Thoracic aorta (tissue), 2 donors: ENCODE results near the gene MTMR12. TPM values are rescaled to one million over a fixed set of nuclear protein-coding genes. Genes with fewer than 3 reads are reported as not detected.

ENCODE experiments used
- ATAC-seq: fragments of 150-250 bp; one replicate; pipeline ENCODE4 v1.8.0; 2017; ENCODE audit warnings: low read depth; ENCODE audit not compliant: insufficient number of reproducible peaks, low FRiP score
- DNase-seq: peaks from one replicate; pipeline ENCODE4 v3.0.0-alpha.2; 2020; ENCODE audit warnings: low spot score
- H3K27ac ChIP-seq, 2 donors: fragments of 200-600 bp; sonication (generic); 1 replicate in 1 of 2; 2 replicates in 1 of 2; pipeline ENCODE4 v1.5.1; 2016; ENCODE audit warnings: mild to moderate bottlenecking in 2 of 2, moderate library complexity in 2 of 2
- H3K27me3 ChIP-seq: fragments of 200-600 bp; sonication (generic); replicated peaks from 2 replicates; pipeline ENCODE4 v1.6.0; 2016; ENCODE audit warnings: mild to moderate bottlenecking; ENCODE audit not compliant: insufficient read depth
- H3K36me3 ChIP-seq: fragments of 200-600 bp; sonication (generic); one replicate; pipeline ENCODE4 v1.5.1; 2016
- H3K4me1 ChIP-seq, 2 donors: fragments of 200-600 bp; sonication (generic); 1 replicate in 1 of 2; 2 replicates in 1 of 2; pipeline versions ENCODE4 v1.5.1 to v1.6.0; 2016; ENCODE audit warnings: low read depth in 2 of 2, mild to moderate bottlenecking in 1 of 2; ENCODE audit not compliant: control insufficient read depth in 1 of 2
- H3K4me3 ChIP-seq: fragments of 200-600 bp; sonication (generic); 2 replicates; pipeline ENCODE4 v1.5.1; 2016; ENCODE audit warnings: mild to moderate bottlenecking
- H3K9me3 ChIP-seq: fragments of 200-600 bp; sonication (generic); 2 replicates; pipeline ENCODE4 v1.5.1; 2016
- CTCF ChIP-seq: fragments of 200-600 bp; sonication (generic); IDR thresholded peaks from one replicate; pipeline ENCODE4 v1.5.1; 2019; ENCODE audit warnings: antibody characterized with exemption
- total RNA-seq, 2 donors: library from RNA; depleted of rRNA; stranded (reverse); fragments of >200 nt; gene quantifications; one replicate each; pipeline versions ENCODE4 v1.1.0 to v1.2.3, GENCODE V29; 2016

MTMR12 gene
- total RNA-seq, 2 donors from 2014 or later = 23.6 to 45.0 TPM

- ATAC-seq = no peak
- H3K4me1 ChIP-seq = peaks cover 3 to 20% of the 10 kb centered on the region in 2 donors
- DNase-seq = no peak
- H3K36me3 ChIP-seq = peaks cover 21% of the 10 kb centered on the region
- H3K27ac ChIP-seq = no peak overlapping the region
- no peaks in the 10 kb centered on the region for H3K27me3 ChIP-seq
- no peak for TF ChIP-seq CTCF
- H3K4me3 ChIP-seq = no peak overlapping the region
- H3K9me3 ChIP-seq = no peaks in the 10 kb centered on the region
Observed at GRCh38 chr5:32276173-32276853, 36.4 kb downstream of the MTMR12 start.

- no peak overlapping the region for H3K27ac ChIP-seq
- H3K4me3 ChIP-seq = no peak overlapping the region
- H3K27me3 ChIP-seq = no peaks in the 10 kb centered on the region
- H3K36me3 ChIP-seq = peaks cover 30% of the 10 kb centered on the region
- DNase-seq (no peak), ATAC-seq (no peak)
- no peak for TF ChIP-seq CTCF
- H3K9me3 ChIP-seq = no peaks in the 10 kb centered on the region
- peaks cover 3 to 20% of the 10 kb centered on the region in 2 donors for H3K4me1 ChIP-seq
Observed at GRCh38 chr5:32275396-32275741, 37.4 kb downstream of the MTMR12 start.

- H3K27me3 ChIP-seq = no peaks in the 10 kb centered on the region
- peaks cover 3 to 20% of the 10 kb centered on the region in 2 donors for H3K4me1 ChIP-seq
- no peaks in the 10 kb centered on the region for H3K9me3 ChIP-seq
- no peak for TF ChIP-seq CTCF
- no peak overlapping the region for H3K4me3 ChIP-seq
- DNase-seq (no peak), ATAC-seq (no peak)
- H3K36me3 ChIP-seq = peaks cover 33% of the 10 kb centered on the region
- H3K27ac ChIP-seq = no peak overlapping the region
Observed at GRCh38 chr5:32274548-32275395, 38.0 kb downstream of the MTMR12 start.

GRCh38 chr5:32273821-32274220, 38.9 kb downstream of the MTMR12 start:
- H3K27ac ChIP-seq = no peak overlapping the region
- peaks cover 3 to 20% of the 10 kb centered on the region in 2 donors for H3K4me1 ChIP-seq
- no peaks in the 10 kb centered on the region for H3K9me3 ChIP-seq
- no peak for TF ChIP-seq CTCF
- H3K36me3 ChIP-seq = peaks cover 33% of the 10 kb centered on the region
- no peak for ATAC-seq
- H3K27me3 ChIP-seq = no peaks in the 10 kb centered on the region
- DNase-seq = no peak
- H3K4me3 ChIP-seq = no peak overlapping the region

- ATAC-seq (no peak), DNase-seq (no peak)
- H3K27me3 ChIP-seq = no peaks in the 10 kb centered on the region
- no peak for TF ChIP-seq CTCF
- no peak overlapping the region for H3K27ac ChIP-seq
- no peak overlapping the region for H3K4me3 ChIP-seq
- peaks cover 40% of the 10 kb centered on the region for H3K36me3 ChIP-seq
- H3K9me3 ChIP-seq = no peaks in the 10 kb centered on the region
- peaks cover 3 to 14% of the 10 kb centered on the region in 2 donors for H3K4me1 ChIP-seq
Observed at GRCh38 chr5:32272746-32273145, 40.0 kb downstream of the MTMR12 start.
